NCI-H774 (cell line): ENCODE data around the gene NINJ1.
A peak's percentile ranks its signal among the peaks of the same experiment; 100 is the strongest.

Source experiments
- DNase-seq: peaks from one replicate; lab custom pipeline; 2025; lab: John Stamatoyannopoulos, UW

NINJ1 gene

GRCh38 chr9:93134015-93134739 lies at the start of gene NINJ1:
Gene NINJ1 (minus strand): TSS chr9:93134251. CDS start chr9:93134217, 34 bp downstream.
- peak; percentile 57 for DNase-seq

DNA sequence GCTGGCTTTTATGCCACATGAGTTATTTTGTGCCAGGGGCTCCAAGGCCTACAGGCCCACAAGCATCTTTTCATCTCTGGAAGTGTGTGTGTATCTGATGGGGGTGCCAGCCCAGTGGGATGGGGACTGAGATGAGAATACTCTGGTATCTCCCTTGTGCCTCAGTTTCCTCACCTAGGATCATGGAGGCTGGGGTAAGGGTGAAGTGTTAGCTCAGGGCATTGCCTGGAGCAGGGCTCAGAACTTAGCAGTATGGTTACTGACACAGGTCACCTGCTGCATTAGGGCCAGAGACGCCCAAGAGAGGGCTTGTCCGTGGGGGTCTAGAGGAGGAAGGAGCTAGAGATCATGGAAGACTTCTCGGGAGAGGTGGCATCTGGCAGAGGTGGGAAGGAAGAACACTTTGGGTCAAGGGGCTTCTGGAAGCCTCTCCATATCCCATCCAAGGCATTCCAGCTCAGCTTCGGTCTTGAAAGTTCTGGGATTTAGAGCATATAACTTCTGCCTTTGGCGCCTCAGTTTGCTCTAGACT lies 49.1 kb upstream of the NINJ1 start:
- no peak for DNase-seq

DNA sequence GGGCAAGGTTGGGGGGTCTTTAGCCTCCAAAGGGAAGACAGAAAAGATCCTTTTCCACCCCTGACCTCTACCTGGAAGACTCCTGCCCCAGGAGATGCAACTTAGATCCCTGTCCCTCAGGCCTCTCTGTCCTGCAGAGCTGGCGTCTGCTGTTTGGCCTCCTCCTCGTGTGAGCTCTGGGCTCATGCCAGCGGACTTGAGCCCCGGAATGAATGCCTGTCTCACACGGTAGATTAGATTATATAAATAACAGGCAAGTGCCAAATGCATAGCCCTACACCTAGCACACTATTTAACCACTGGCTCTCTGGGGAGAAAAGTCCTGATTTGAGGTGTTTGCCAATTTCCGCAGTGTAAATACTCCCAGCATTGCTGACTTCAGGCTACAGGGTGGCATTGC lies 48.5 kb upstream of the NINJ1 start:
- DNase-seq: no peak

DNA sequence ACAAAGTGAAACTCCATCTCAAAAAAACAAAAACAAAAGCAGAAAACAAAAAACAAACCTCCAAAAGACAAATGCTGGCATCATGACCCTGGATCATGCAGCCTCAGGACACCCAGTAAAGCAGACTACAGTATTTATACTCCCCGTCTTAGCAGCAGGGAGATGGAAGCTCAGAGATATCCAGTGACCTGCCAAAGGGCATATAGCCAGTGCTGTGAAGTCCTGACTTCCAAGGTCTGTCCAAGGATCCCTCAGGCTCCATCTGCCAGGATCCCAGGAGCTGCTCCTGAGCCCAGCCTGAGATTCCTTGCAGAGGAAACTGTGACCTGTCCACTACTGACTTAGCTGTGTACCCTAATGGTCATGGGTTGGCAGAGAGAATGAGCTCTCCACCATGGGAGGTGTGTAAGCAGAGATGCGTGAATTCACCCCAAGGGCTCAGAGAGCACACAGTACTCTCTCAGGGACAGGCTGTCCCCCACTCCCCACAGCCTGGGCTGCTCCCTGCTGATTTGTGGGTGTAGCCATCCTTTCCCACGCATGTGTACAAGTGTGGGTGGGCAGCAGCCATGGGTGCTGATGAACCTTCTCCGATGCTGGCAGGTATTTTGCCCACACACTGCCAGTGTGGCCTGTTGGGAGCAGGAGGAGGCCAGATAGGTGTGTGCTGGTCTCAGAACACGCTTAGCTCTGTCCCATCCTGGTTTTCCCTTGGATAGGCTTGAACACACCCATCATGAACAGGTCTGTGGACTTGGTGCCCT lies 47.8 kb upstream of the NINJ1 start:
- DNase-seq: no peak

- no peak for DNase-seq
These were observed 46.9 kb upstream of the NINJ1 start for GRCh38 chr9:93180938-93181337.

- no peak for DNase-seq
These were observed 45.1 kb upstream of the NINJ1 start for GRCh38 chr9:93178851-93179786.

DNA sequence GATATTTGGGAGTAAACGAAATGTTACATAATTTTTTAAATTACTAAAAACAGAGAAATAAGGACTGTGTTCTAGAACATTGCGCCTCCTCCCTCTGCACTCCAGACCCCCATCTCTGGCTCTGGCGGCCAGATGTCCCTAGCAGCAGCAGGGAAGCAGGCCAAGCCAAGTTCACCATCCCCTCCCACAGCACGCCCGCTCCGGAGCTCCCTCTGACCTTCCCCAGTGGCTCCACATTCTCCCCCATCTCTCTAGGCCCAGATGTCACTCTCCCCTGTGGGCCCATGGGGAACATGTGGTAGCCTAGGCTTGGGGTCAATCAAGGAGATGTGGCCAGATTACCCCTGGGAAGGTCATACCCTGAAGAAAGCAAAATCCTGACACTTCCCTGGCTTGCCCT lies 43.6 kb upstream of the NINJ1 start:
- DNase-seq: no peak

GRCh38 chr9:93174976-93175375 lies 40.9 kb upstream of the NINJ1 start:
- no peak for DNase-seq

- no peak for DNase-seq
These were observed 39.5 kb upstream of the NINJ1 start for GRCh38 chr9:93173365-93174051.

- DNase-seq: no peak
These were observed 38.8 kb upstream of the NINJ1 start for GRCh38 chr9:93172666-93173364.

DNA sequence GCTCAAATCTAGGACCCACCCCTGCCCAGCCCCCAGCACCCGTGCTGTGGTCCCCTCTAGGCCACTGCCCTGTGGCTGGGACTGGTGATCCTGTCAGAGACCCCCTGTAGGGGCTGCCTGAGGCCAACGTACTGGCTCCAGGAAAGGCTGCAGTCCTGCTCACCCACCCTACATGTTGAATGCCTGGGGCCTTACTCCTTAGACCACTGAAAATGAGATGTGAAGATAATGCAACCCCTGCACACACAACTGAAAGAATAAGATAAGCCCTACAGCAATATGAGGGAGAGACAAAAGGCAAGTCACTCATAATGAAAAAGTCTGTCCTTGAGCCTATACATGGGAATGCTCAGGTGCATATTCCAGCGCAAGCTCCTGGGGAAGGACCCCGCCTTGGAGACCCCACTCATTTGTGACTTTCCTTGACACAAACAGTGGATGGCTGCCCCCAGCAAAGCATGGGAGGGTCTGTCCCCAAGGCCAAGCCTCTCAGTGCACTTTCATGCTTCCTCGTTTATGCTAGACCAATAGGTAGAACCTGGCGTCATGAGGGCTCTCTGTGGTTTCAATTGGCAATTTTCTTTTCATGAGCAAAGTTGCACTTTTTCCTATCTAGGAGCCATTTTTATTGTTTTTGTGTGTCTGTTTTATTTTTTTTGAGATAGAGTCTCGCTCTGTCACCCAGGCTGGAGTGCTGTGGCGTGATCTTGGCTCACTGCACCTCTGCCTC lies 37.4 kb upstream of the NINJ1 start:
- no peak for DNase-seq

DNA sequence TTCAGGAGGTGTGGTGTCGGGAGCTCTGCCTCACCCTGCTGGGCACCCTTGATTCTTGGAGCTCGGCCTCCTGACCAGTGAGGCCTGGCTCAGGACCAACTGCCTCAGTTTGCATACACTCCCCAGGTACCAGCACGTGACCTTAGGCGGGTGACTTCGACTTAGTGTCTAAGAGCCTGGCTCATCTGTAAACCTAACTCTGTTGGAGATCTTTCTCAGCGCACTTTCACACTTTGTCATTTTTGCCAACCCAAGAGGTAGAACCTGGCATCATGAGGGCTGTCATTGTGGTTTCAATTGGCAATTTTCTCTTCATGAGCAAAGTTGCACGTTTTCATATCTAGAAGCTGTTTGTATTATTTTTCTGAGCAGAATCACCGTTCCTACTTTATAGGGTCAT lies 36.5 kb upstream of the NINJ1 start:
- DNase-seq: no peak

DNA sequence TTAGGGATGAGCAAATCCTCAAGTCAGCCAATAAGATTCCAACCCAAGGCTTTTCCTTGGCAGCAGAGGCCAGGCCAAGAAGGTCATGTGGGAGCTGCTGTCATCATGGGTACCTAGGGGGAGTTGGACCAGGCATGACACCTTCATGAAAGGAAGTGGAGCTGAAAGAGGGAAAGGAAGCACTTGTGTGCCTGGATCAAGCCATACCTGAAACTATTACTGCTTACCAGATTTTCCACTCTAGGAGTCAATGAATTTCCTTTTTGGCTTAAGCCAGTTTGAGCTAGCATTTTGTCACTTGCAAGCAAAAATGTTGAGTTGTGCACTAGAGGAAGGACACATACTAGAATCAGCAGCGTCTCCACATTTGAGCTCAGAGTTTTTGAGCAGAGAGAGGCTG lies 35.4 kb upstream of the NINJ1 start:
- no peak for DNase-seq

GRCh38 chr9:93168581-93168980 lies 34.5 kb upstream of the NINJ1 start:
- DNase-seq: no peak

DNA sequence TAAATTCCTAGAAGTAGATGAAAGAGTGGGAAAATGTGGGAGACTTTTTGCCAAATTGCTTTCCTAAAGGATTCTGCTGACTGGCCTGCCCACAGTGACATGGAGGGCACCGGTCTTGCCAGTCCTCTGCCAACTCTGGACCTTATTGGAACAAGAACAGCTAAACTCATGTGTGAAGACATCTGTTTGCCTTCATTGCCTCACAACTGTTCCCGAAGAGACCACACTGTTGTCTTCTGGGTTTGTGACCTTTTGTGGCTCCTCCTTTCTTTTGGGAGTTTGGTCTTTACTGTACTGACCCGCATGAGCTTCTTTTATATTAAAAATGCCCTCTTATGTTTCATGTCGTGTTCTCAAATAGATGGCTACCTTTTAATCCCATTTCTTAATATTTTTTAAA lies 33.8 kb upstream of the NINJ1 start:
- no peak for DNase-seq

- DNase-seq: no peak
These were observed 33.1 kb upstream of the NINJ1 start for GRCh38 chr9:93167185-93167584.

DNA sequence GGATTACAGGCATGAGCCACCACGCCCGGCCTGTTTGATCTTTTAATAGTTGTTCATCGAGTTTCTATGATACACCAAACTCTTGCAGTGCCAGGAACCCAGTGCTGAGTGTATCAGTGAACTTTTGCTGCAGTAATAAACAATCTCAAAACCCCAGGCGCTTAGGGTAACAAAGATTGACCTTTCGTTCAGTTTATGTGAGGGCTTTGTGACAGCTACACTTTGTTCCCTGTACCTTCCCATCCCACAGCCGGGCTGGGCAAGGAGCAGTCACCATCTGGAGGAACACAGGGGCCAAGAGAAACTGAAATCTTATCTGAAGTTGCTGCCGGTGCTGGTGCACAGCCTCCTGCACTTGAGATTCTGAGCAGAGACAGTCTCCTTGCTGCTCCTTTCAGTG lies 32.6 kb upstream of the NINJ1 start:
- no peak for DNase-seq

DNA sequence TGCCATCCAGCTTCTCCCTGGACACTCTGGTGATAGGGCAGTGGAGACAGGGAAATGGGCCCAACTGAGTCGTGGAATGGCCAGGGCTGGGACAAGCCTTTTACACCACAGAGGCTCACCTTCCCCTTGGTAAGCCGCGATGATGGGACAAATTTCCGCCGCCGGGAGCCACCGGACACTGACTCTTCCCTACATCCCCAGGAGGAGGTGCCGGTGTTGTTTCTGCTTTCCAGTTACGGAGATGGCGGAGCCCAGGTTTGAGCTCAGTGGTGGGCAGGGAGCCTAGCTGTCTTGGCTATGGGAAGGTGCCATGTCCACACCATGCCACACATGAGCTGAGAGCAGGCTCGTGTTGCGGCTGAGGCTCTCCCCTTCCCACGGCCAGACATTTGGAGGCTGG lies 30.0 kb upstream of the NINJ1 start:
- DNase-seq: no peak

DNA sequence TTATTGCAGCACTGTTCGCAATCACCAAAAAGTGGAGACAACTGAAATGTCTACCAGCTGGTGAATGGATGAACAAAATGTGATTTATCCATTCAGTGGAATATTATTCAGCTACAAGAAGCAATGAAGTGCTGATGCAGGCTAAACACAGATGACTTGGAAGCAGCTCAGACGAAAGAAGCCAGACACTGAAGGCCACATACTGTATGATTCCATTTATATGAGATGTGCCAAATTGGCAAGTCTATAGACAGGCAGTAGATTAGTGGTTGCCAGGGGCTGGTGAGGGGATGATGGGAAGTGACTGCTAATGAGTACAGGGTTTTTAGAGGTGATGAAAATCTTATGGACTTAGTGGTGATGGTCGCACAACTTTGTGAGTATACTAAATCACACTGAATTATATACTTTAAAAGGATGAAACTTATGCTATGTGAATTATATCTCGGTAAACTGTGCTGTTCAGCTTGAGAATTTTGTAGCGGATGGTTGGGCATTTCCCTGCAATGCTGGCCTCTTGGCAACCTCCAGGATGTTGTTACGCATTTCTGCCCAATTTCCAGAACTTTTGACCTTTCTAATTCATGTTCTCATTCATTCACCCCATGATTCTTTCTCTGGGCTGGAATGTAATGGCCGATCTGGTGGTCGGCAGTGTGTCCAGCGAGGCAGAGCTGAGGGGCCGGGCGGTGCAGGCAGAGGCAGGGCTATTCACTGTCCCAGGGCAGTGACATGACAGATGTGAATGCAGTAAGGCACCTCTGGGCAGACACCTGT lies 27.9 kb upstream of the NINJ1 start:
- DNase-seq: no peak
